Measurements from ENCODE around the gene PHEX.

- TF ChIP-seq CTCF (IDR thresholded peaks at IDR 0.05): no peak
- no peak for TF ChIP-seq POLR2A (IDR thresholded peaks at IDR 0.05; ENCODE audit: low read depth)
Measured at GRCh38 chrX:22202251-22202650, 170.1 kb downstream of the PHEX start.

Data from esophagus muscularis mucosa (tissue), 3 donors.